Thymus (tissue), 14 donors: ENCODE data around the gene RGPD6. TPM values are rescaled to one million over a fixed set of nuclear protein-coding genes. Genes with fewer than 3 reads are reported as not detected.
"Not testable (repeated sequence)": the region's sequence is repeated elsewhere in the genome, so short reads cannot be mapped to it uniquely, and the experiment has no call there.

Source experiments
- DNase-seq, 9 donors: peaks; one replicate each; pipeline ENCODE4 v3.0.0-alpha.2; 2013; ENCODE audit warnings: low spot score in 9 of 9, low read depth in 6 of 9, missing footprints in 1 of 9
- H3K27ac ChIP-seq, 2 donors: one replicate each; pipeline ENCODE4 v1.5.1; 2013; ENCODE audit warnings: control low read depth in 1 of 2, low read depth in 1 of 2, low read length in 1 of 2, mild to moderate bottlenecking in 1 of 2, moderate library complexity in 1 of 2
- H3K27me3 ChIP-seq, 2 donors: one replicate each; pipeline ENCODE4 v1.5.1; 2013; ENCODE audit warnings: low read length in 1 of 2; ENCODE audit not compliant: control insufficient read depth in 2 of 2, insufficient read depth in 1 of 2
- H3K36me3 ChIP-seq, 2 donors: one replicate each; pipeline ENCODE4 v1.5.1; 2013; ENCODE audit warnings: low read length in 1 of 2, mild to moderate bottlenecking in 1 of 2, moderate library complexity in 1 of 2; ENCODE audit not compliant: control insufficient read depth in 2 of 2, insufficient read depth in 2 of 2
- H3K4me1 ChIP-seq, 2 donors: one replicate each; pipeline ENCODE4 v1.5.1; 2013; ENCODE audit warnings: low read length in 2 of 2; ENCODE audit not compliant: control insufficient read depth in 2 of 2, insufficient read depth in 2 of 2
- H3K4me3 ChIP-seq, 2 donors: one replicate each; pipeline ENCODE4 v1.5.1; 2013; ENCODE audit warnings: low read length in 2 of 2, control low read depth in 1 of 2, mild to moderate bottlenecking in 1 of 2
- H3K9me3 ChIP-seq, 2 donors: one replicate each; pipeline ENCODE4 v1.5.1; 2013; ENCODE audit warnings: low read length in 1 of 2, mild to moderate bottlenecking in 1 of 2; ENCODE audit not compliant: control insufficient read depth in 2 of 2, insufficient read depth in 1 of 2
- WGBS: extraction: QIAGEN DNeasy Blood & Tissue Kit; methylation state at CpG from one replicate; pipeline ENCODE4 v1.1.7; 2013; 5-methylcytosine and 5-hydroxymethylcytosine counted together
- long read RNA-seq, 10 donors: transcript quantifications; one replicate each; lab custom pipeline, GENCODE V29; 2026
- polyA plus RNA-seq: library from polyadenylated mRNA; stranded (reverse); fragments of 200-250 nt; gene quantifications from one replicate; pipeline ENCODE4 v1.2.3, GENCODE V29; 2013
- total RNA-seq: library from RNA; stranded (reverse); fragments of 120-200 nt; gene quantifications from one replicate; pipeline ENCODE4 v1.2.4, GENCODE V29; 2013
- donor health status: healthy.

The RGPD6 gene
- 10.0 TPM for total RNA-seq
- 20.2 TPM for polyA plus RNA-seq
- long read RNA-seq, donor 1, result 0 reads
- long read RNA-seq, donor 2, result 0 reads
- long read RNA-seq, donor 3, full-length matches to known transcripts, result 1 of 1 reads
- long read RNA-seq, donor 3, partial matches to known transcripts, result 0 of 1 reads
- long read RNA-seq, donor 3, other reads (novel, unspliced or antisense), result 0 of 1 reads
- long read RNA-seq, donor 4, result 0 reads
- long read RNA-seq, donor 5, full-length matches to known transcripts, result 1 of 1 reads
- long read RNA-seq, donor 5, partial matches to known transcripts, result 0 of 1 reads
- long read RNA-seq, donor 5, other reads (novel, unspliced or antisense), result 0 of 1 reads
- long read RNA-seq, donor 6, result 0 reads
- long read RNA-seq, donor 7, result 0 reads
- long read RNA-seq, donor 8, result 0 reads
- long read RNA-seq, donor 9, full-length matches to known transcripts, result 1 of 1 reads
- long read RNA-seq, donor 9, partial matches to known transcripts, result 0 of 1 reads
- long read RNA-seq, donor 9, other reads (novel, unspliced or antisense), result 0 of 1 reads
- long read RNA-seq, donor 10, result 0 reads

DNA sequence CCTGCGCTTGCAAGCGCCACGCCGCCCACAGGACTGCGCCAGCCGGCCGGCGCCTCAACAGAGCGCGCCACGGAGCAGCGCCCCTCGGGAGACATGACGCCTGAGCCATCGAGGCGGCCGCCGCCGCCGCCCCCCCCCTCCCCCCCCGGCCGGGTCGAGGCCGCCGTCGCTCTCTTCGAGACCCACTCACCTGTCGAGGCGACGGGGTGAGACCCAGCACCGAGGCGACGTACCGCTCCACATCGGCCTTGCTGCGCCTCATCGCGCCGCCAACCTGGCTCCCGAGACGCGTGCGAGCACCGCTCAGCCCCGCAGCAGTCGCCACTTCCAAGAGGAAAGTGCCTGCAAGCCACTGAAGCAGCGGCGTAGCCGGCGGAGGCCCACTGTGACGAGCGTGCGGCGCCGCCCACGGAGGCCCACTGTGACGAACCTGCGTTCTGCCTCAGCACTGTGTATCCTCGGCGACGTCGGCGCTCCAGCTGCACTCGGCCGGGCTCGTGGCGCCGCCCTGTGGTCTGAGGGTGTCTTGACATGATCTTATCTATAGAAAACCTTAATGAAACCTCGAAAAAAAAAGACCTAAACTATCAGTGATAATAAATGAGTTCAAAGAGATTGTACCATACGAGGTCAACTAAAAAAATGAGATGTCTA, at the start of gene RGPD6:
TSS of gene RGPD6 (minus strand) at position 460 of the 654 bp plus-strand sequence. CDS start at position 262, 198 bp downstream.
- not testable (repeated sequence) for DNase-seq, H3K27ac ChIP-seq

DNA sequence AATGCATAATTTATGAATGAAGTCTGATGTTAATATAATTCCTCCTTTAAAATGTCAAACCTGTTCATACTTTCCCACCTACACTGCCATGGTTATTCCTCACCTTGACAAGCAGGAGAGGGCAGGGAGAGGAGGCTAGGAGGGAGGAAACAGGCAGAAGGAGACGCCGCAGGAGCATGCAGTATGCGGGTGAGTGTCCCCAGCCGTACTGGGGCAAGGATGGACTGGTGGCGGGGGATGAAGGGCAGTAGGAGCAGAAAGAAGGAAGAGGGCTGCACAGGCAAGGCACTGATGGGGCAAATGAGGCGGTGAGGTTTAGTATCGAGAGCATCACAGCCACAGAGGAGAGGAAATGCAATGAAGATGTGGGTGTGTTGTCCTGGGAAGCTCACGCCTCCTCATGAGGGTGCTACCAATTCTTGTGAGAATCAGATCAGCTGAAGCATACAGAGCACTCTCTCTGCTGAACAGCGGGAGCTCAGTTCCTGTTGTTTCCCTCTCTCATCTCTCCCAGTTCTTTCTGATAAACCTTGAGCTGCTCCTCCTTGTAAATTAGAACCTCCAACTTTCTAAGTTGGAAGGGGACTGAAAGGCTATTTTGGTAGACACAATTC, 42.4 kb upstream of the RGPD6 start:
- not testable (repeated sequence) for DNase-seq, H3K4me1 ChIP-seq, H3K36me3 ChIP-seq, H3K27me3 ChIP-seq, H3K27ac ChIP-seq, H3K4me3 ChIP-seq, H3K9me3 ChIP-seq
- WGBS, result 89% methylated on average over 1 of the region's 9 CpGs

More for the DNA sequence above, at the start of gene RGPD6:
- not testable (repeated sequence) for H3K27me3 ChIP-seq, H3K4me3 ChIP-seq, H3K36me3 ChIP-seq, H3K4me1 ChIP-seq, H3K9me3 ChIP-seq
- 0% methylated on average over 7 of the region's 70 CpGs for WGBS

DNA sequence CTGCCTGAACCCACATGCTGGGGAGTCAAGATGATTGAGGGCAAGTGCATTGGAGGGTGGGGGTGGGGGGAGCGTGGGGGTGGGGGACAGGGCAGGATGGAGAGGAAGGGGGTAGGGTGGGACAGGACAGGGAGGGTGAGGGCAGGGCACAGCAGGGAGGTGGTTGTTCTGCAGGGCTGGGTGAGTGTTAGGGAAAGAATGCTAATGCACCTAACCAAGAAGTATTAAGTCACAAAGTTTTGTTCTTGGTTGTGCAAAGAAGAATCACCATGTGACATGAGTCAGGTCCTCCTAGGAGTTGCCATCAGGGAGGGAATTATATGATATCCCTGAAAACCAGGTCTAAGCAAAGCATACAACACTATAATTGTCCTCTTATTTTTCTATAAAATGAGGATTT, 36.9 kb upstream of the RGPD6 start:
- H3K4me3 ChIP-seq, H3K27me3 ChIP-seq, H3K4me1 ChIP-seq, H3K27ac ChIP-seq, H3K9me3 ChIP-seq, DNase-seq, H3K36me3 ChIP-seq: not testable (repeated sequence)
- WGBS, result no CpG with 5 or more reads among the region's 1 CpG

DNA sequence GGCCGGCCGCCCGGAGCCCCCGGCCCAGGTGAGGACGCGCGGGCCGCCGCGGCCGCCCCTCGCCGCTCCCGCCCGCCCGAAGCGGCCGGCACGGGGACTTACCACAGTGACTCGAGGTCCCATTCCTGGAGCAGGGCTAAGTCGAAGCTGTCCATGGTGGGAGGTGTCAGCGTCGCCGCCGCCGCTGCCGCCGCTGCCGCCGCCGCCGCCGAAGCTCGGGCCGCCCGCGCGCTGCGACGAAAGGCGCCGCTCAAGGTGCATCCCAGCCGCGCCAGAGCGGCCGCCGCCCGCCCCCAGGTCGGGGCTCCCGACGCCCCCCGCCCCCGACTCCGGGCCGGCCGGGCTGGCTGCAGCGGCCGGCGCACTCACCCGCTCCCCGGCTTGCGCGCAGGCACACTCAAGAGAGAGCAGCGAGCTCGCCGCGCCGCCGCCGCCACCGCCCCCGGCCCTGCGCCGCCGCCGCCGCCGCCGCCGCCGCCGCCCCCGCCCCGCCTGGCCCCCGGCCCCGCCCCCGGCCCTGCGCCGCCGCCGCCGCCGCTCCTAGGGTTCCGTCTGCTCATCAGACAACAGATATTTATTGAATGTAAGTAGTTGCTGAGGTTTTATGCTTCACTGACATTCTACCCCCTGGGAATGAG, 33.7 kb upstream of the RGPD6 start:
- not testable (repeated sequence) for H3K27ac ChIP-seq, H3K36me3 ChIP-seq, H3K27me3 ChIP-seq, H3K4me3 ChIP-seq, H3K9me3 ChIP-seq, H3K4me1 ChIP-seq
- WGBS, result under 1% methylated on average over 32 of the region's 94 CpGs
- peak in 1 of 9 donors; percentile 6 for DNase-seq

DNA sequence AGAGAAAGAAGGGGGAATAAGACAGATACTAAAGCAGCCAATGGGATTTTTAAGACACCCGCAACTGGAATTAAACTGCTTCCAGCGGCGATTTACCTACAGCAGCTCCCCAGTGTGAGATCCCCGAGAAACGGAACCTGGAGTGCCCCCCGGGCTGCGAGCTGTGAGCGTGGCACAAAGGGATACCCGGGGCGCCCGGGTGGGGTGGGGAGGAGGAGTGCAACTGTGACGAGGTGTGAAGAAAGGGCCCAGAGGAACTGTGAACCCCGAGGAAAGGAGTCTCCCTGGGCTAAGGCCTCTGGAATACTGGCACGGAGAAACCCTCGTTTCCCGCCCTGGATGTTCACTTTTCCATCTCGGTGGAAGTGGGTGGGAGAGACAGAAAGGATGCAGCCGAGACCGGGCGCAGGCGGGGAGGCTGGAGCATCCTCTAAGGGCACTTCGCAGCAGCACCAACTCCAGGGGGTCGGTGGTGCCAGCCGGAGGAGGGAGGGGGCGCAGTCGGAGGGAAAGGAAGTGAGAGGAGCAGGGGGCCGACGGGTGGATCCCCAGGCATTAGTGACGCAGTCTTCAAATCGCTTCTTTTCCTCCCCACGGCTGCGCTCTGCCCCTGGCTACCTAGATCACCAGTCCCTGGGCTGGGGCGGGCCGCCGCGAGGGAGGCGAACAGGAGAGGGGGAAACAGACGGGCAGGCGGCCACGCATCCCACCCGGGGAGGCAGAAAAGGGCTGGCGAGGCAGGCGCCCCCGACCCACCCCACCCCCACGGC, 33.0 kb upstream of the RGPD6 start:
- not testable (repeated sequence) for DNase-seq, H3K4me3 ChIP-seq, H3K36me3 ChIP-seq, H3K9me3 ChIP-seq, H3K27me3 ChIP-seq, H3K4me1 ChIP-seq, H3K27ac ChIP-seq
- WGBS, result 5% methylated on average over 26 of the region's 45 CpGs

DNA sequence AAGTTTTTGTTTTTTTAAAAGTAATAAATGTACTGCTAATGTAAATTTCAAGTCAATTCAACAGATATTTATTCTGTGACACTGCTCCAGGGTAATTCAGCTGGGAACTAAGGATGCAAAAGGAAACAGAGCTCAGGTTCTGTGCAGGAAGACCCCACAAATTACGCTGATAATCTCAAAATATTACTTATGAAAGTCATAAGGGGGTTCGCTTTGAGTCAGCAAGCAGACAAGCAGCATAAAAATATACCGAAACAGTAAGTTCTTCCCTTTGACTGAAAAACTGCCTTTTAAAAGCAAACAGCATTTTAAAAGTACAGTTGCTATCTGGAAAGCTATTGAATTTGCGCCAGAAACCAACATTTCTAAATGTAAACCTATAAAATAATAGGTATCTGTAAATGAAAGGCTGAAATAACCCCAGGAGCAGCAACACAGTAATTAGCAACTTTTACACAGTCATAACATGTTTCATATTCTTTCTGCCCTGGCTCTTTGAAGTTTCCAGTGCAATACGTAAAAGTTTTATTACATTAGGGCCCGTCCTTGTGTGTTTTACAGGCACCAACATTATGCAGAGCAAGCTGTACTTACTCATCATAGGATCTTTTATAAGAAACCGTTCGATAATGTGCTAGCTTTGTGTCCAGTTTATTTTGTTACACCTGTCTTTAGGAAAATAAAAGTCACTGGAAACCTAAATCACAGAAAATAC, 31.9 kb upstream of the RGPD6 start:
- not testable (repeated sequence) for DNase-seq, H3K36me3 ChIP-seq, H3K4me3 ChIP-seq, H3K9me3 ChIP-seq, H3K27ac ChIP-seq, H3K27me3 ChIP-seq, H3K4me1 ChIP-seq
- no CpG with 5 or more reads among the region's 8 CpGs for WGBS

DNA sequence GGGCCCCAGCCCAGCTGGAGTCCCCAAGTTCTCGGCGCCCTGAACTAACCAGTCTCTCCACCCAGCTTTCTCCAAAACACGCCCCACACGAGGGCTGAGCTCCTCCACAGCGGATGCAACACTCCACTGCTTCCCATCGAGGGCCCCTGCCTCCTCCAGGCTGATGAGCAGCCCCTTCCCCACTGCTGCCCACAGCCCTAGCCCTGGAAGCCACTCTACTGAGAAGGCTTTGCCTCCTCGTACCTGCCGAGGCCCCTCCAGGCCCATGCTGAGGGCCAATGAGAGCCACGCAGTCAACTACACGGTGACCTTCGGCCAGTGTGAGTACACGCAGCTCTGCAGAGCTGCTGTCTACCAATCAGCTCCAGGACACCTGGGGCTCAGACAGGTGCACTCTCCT, 28.0 kb upstream of the RGPD6 start:
- not testable (repeated sequence) for H3K4me1 ChIP-seq, H3K27me3 ChIP-seq, H3K4me3 ChIP-seq, H3K9me3 ChIP-seq, H3K27ac ChIP-seq, DNase-seq, H3K36me3 ChIP-seq
- 95% methylated on average over 10 of the region's 12 CpGs for WGBS

DNA sequence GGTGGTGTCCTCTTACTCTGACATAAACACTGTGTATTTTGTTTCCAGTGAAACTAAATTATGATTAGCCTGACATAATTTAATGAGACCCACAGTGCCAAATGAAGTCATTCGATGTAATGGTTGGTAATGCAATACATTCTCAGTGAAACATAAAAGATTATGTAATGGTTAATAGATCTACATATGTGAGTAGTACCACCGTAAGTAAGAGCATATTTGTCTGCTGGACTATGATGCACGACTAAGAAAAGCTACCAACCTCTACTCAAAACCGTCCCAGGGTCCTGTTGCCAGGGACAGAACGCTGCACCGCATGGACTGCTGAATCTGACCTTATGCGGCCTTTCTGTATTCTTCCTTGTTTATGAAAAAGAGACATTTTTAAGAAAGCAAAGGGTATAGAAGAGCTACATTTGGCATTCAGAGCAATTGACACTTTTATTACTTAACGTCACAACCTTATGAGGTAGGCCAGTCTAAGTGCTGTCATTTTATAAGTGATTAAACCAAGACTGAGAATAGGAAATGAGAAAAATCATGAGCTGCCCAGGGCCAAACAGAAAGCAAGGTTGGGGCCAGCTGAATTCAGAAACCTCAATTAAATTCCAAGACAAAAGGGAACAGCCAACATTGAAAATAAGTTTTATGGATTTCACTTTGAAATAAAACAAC, 27.0 kb upstream of the RGPD6 start:
- H3K4me1 ChIP-seq, DNase-seq: not testable (repeated sequence)

More for the DNA sequence above, 27.0 kb upstream of the RGPD6 start:
- not testable (repeated sequence) for H3K36me3 ChIP-seq, H3K9me3 ChIP-seq, H3K27ac ChIP-seq, H3K27me3 ChIP-seq, H3K4me3 ChIP-seq
- no CpG with 5 or more reads among the region's 8 CpGs for WGBS
